HCT116 (cell line): Measurements from ENCODE around the gene GNAO1.
"Not testable (repeated sequence)": the region's sequence is repeated elsewhere in the genome, so short reads cannot be mapped to it uniquely, and the experiment has no call there.

Experiments
- CEBPB ChIP-seq: IDR thresholded peaks from 2 replicates; pipeline ENCODE4 v1.6.1; 2012; ENCODE audit warnings: low read depth
- CTCF ChIP-seq, 3 experiments: fragments of 200-600 bp in 1 of 3; sonication (generic) in 1 of 3; IDR thresholded peaks in 2 of 3; conservative IDR thresholded peaks in 1 of 3; 2 replicates each; pipeline ENCODE4 v1.5.1; 2012 to 2017; ENCODE audit warnings: low read depth in 2 of 3, low read length in 2 of 3, antibody characterized with exemption in 1 of 3, borderline replicate concordance in 1 of 3, control low read depth in 1 of 3, mild to moderate bottlenecking in 1 of 3, mixed read lengths in 1 of 3, mixed run types in 1 of 3, moderate library complexity in 1 of 3; ENCODE audit not compliant: insufficient read depth in 1 of 3
- ELF1 ChIP-seq: IDR thresholded peaks from 2 replicates; pipeline ENCODE4 v1.6.1; 2012; ENCODE audit warnings: low read depth, borderline replicate concordance
- EZH2phosphoT487 ChIP-seq: fragments of 200-600 bp; IDR thresholded peaks from 2 replicates; pipeline ENCODE4 v1.6.1; 2018; ENCODE audit warnings: antibody characterized with exemption, borderline replicate concordance
- JUND ChIP-seq: IDR thresholded peaks from 2 replicates; pipeline ENCODE4 v1.6.1; 2012
- MAX ChIP-seq: IDR thresholded peaks from 2 replicates; pipeline ENCODE4 v1.6.1; 2012
- POLR2A ChIP-seq: IDR thresholded peaks from 2 replicates; pipeline ENCODE4 v1.7.0; 2011; ENCODE audit warnings: borderline replicate concordance; ENCODE audit not compliant: insufficient read depth, insufficient read length; ENCODE audit errors: extremely low read depth
- POLR2AphosphoS5 ChIP-seq: IDR thresholded peaks from 2 replicates; pipeline ENCODE4 v1.6.1; 2011; ENCODE audit warnings: mild to moderate bottlenecking, low read depth, low read length, moderate library complexity
- REST ChIP-seq: IDR thresholded peaks from 2 replicates; pipeline ENCODE4 v1.6.1; 2012; ENCODE audit warnings: low read depth
- SIN3A ChIP-seq: IDR thresholded peaks from 2 replicates; pipeline ENCODE4 v1.6.1; 2012; ENCODE audit warnings: low read depth
- ZNF274 ChIP-seq: fragments of 200-500 bp; sonication (Bioruptor generic); IDR thresholded peaks from 2 replicates; pipeline ENCODE4 v1.6.1; 2014; ENCODE audit warnings: mild to moderate bottlenecking, low read depth, low read length, inconsistent platforms

- TF ChIP-seq JUND; CTCF (IDR thresholded peaks at IDR 0.05 in 2 of 3, conservative IDR thresholded peaks at IDR 0.05 in 1 of 3; ENCODE audit: borderline replicate concordance in 1 of 3, insufficient read depth in 1 of 3, low read depth in 2 of 3, low read length in 2 of 3); POLR2AphosphoS5; MAX; CEBPB; SIN3A; ELF1; REST; POLR2A; ZNF274; EZH2phosphoT487: not testable (repeated sequence)
These were observed 205.4 kb downstream of the GNAO1 start for GRCh38 chr16:56396724-56397123.
